Ovary (tissue), 9 donors: ENCODE data around the gene TSG101. TPM values are rescaled to one million over a fixed set of nuclear protein-coding genes. Genes with fewer than 3 reads are reported as not detected.

Experiments used
- DNase-seq, 5 donors: peaks; one replicate each; pipeline ENCODE4 v3.0.0-alpha.2; 2019 to 2020
- H3K27ac ChIP-seq, 2 donors: fragments of 200-600 bp; one replicate each; pipeline versions ENCODE4 v1.5.1 to v1.8.0; 2019 to 2022
- H3K27me3 ChIP-seq: fragments of 200-600 bp; one replicate; pipeline ENCODE4 v1.8.0; 2022
- H3K36me3 ChIP-seq: fragments of 200-600 bp; sonication (generic); one replicate; pipeline ENCODE4 v1.5.1; 2019
- H3K4me1 ChIP-seq: one replicate; pipeline ENCODE4 v1.8.1; 2013; ENCODE audit warnings: mild to moderate bottlenecking, moderate library complexity; ENCODE audit not compliant: insufficient read depth
- H3K4me3 ChIP-seq: fragments of 200-600 bp; sonication (generic); one replicate; pipeline ENCODE4 v1.5.1; 2017
- H3K9me3 ChIP-seq, 2 donors: fragments of 200-600 bp in 1 of 2; sonication (generic) in 1 of 2; one replicate each; pipeline versions ENCODE4 v1.5.1 to v1.8.1; 2013 to 2019; ENCODE audit warnings: mild to moderate bottlenecking in 1 of 2, moderate library complexity in 1 of 2
- EP300 ChIP-seq: sonication (generic); formaldehyde crosslinking; IDR thresholded peaks from one replicate; pipeline ENCODE4 v1.6.1; 2017; ENCODE audit warnings: antibody characterized with exemption
- POLR2A ChIP-seq: fragments of 450-650 bp; IDR thresholded peaks from one replicate; pipeline ENCODE4 v1.6.1; 2017; ENCODE audit warnings: antibody characterized with exemption, mild to moderate bottlenecking, moderate library complexity
- WGBS, 3 donors: extraction: QIAGEN DNeasy Blood & Tissue Kit in 1 of 3; methylation state at CpG; one replicate each; pipeline versions ENCODE4 v1.1.5 to v1.1.7; 2013 to 2017; 5-methylcytosine and 5-hydroxymethylcytosine counted together
- intact Hi-C, 4 donors: fragments of 100-400 bp; cut with DNase I; formaldehyde crosslinking; loops; one replicate each; pipeline versions ENCODE4 v1.11.0 to v1.15.1; 2022 to 2023
- polyA plus RNA-seq, 2 donors: library from polyadenylated mRNA; stranded (reverse); fragments of 200-250 nt in 1 of 2; fragments of 350-450 nt in 1 of 2; fragmentation: Illumina TruSeq in 1 of 2; extraction: RNeasy Lipid Tissue Mini Kit (QIAGEN cat#74804) in 1 of 2; gene quantifications; one replicate each; pipeline ENCODE4 v1.2.3, GENCODE V29; 2013 to 2014
- total RNA-seq, 7 donors: library from RNA; depleted of rRNA in 2 of 7; stranded (reverse); fragments of >200 nt in 2 of 7; fragmentation: NEBNext Ultra II Directional in 3 of 7; extraction: Animal tissue kit (Norgen Biotek cat#: 25700) in 3 of 7; gene quantifications; one replicate each; pipeline versions ENCODE4 v1.1.0 to v1.2.4, GENCODE V29; 2016 to 2023
- TF ChIP-seq, protein P1 (sequence below), 3 donors: fragments of 450-650 bp in 2 of 3; fragments of 200-600 bp in 1 of 3; IDR thresholded peaks; one replicate each; pipeline versions ENCODE4 v1.5.1 to v1.8.0; 2016 to 2022; ENCODE audit warnings: antibody characterized with exemption in 3 of 3, mild to moderate bottlenecking in 1 of 3
- donor health status: DM: no; HTN: no; CAD: no; lungs with moderate emphysema.
- donor health status: DM: no; HTN: no; CAD: no.
- donor health status: Bipolar disorder and iron deficiency.
- donor health status: DM: yes; HTN: yes; CAD: no.
- donor health status: DM: no; HTN: no; CAD: no.
- donor health status: DM: yes; HTN: yes; CAD: no.

The TSG101 gene
- total and polyA plus RNA-seq, 9 donors: 36.2 to 129 (median 46.3) TPM

- intact Hi-C loops: loop anchor here in 2 of 4 donors (10.0 kb wide), 2 partner anchors 136 to 204 kb away; partner anchors contain the start of gene IGSF22 (in 2 of the 2)
- Histone ChIP-seq H3K9me3 (no peaks in the 10 kb centered on the region), H3K36me3 (no peaks in the 10 kb centered on the region), H3K4me3 (no peak overlapping the region), H3K27me3 (no peaks in the 10 kb centered on the region), H3K4me1 (peaks cover 6% of the 10 kb centered on the region), H3K27ac (no peak overlapping the region)
- DNase-seq: no peak
- no peak for TF ChIP-seq POLR2A
- TF ChIP-seq, protein P1, sequence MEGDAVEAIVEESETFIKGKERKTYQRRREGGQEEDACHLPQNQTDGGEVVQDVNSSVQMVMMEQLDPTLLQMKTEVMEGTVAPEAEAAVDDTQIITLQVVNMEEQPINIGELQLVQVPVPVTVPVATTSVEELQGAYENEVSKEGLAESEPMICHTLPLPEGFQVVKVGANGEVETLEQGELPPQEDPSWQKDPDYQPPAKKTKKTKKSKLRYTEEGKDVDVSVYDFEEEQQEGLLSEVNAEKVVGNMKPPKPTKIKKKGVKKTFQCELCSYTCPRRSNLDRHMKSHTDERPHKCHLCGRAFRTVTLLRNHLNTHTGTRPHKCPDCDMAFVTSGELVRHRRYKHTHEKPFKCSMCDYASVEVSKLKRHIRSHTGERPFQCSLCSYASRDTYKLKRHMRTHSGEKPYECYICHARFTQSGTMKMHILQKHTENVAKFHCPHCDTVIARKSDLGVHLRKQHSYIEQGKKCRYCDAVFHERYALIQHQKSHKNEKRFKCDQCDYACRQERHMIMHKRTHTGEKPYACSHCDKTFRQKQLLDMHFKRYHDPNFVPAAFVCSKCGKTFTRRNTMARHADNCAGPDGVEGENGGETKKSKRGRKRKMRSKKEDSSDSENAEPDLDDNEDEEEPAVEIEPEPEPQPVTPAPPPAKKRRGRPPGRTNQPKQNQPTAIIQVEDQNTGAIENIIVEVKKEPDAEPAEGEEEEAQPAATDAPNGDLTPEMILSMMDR (IDR thresholded peaks at IDR 0.05): no peak
- TF ChIP-seq EP300: no peak
- 56 to 96% (median 92%) methylated on average over 3 of the region's 3 CpGs for WGBS, 3 donors
These were observed 5.6 kb downstream of the TSG101 start for GRCh38 chr11:18521122-18521521.

- no peak for DNase-seq
- intact Hi-C loops: no loop called here
- Histone ChIP-seq H3K4me3 (no peak overlapping the region), H3K27me3 (no peaks in the 10 kb centered on the region), H3K9me3 (no peaks in the 10 kb centered on the region), H3K27ac (no peak overlapping the region), H3K4me1 (no peaks in the 10 kb centered on the region), H3K36me3 (no peaks in the 10 kb centered on the region)
- TF ChIP-seq, protein P1 (IDR thresholded peaks at IDR 0.05): no peak
- no peak for TF ChIP-seq POLR2A
- TF ChIP-seq EP300: no peak
These were observed 24.4 kb downstream of the TSG101 start for GRCh38 chr11:18502352-18502751.

GRCh38 chr11:18501629-18502028, 25.1 kb downstream of the TSG101 start:
- no peak for DNase-seq
- no peaks in the 10 kb centered on the region for H3K27me3 ChIP-seq
- H3K4me3 ChIP-seq: no peak overlapping the region
- intact Hi-C loops: no loop called here
- H3K4me1 ChIP-seq: peaks cover under 1% of the 10 kb centered on the region
- 96 to 100% (median 97%) methylated on average over 1 of the region's 1 CpG for WGBS, 3 donors
- TF ChIP-seq, protein P1 (IDR thresholded peaks at IDR 0.05): no peak
- TF ChIP-seq POLR2A (no peak), EP300 (no peak)
- no peaks in the 10 kb centered on the region for H3K36me3 ChIP-seq
- H3K27ac ChIP-seq: no peak overlapping the region
- no peaks in the 10 kb centered on the region for H3K9me3 ChIP-seq

GRCh38 chr11:18498039-18498438, 28.7 kb downstream of the TSG101 start:
- 83 to 93% (median 87%) methylated on average over 1 of the region's 1 CpG for WGBS, 3 donors
- H3K36me3 ChIP-seq: no peaks in the 10 kb centered on the region

More at GRCh38 chr11:18498039-18498438, 28.7 kb downstream of the TSG101 start:
- H3K9me3 ChIP-seq: no peaks in the 10 kb centered on the region
- TF ChIP-seq POLR2A (no peak), EP300 (no peak)
- TF ChIP-seq, protein P1 (IDR thresholded peaks at IDR 0.05): no peak
- H3K4me3 ChIP-seq: no peak overlapping the region
- no peaks in the 10 kb centered on the region for H3K27me3 ChIP-seq
- no peak overlapping the region for H3K27ac ChIP-seq
- peaks cover 1% of the 10 kb centered on the region for H3K4me1 ChIP-seq
- intact Hi-C loops: no loop called here
- DNase-seq: no peak
